K562 (cell line): ENCODE data around the gene CRACDL. TPM values are rescaled to one million over a fixed set of nuclear protein-coding genes. Genes with fewer than 3 reads are reported as not detected.

ENCODE experiments used
- ATAC-seq: fragments of 200-7000 bp; cut with Tn5 transposase; 3 replicates; pipeline ENCODE4 v1.9.1; 2020; ENCODE audit warnings: moderate library complexity
- BruUV-seq: library from RNA; stranded (reverse); fragments of 400-500 nt; replicated peaks from 2 replicates; lab custom pipeline; 2021; lab: Mats Ljungman, UMichigan
- CTCF ChIA-PET: fragments of 300-600 bp; formaldehyde crosslinking; extraction: SDS; loops from one replicate; lab custom pipeline; 2021; ENCODE audit warnings: low intra/inter-chr PET ratio; lab: Yijun Ruan, JAX
- POLR2A ChIA-PET: fragments of 300-600, 350-650 bp; sonication (Branson Sonifier 250); formaldehyde crosslinking; extraction: SDS; loops from one replicate; lab custom pipeline; 2021; ENCODE audit warnings: antibody characterized with exemption, inconsistent platforms; lab: Yijun Ruan, JAX
- DNase-seq, 4 experiments: peaks; one replicate each; pipeline versions ENCODE4 v3.0.0 to v3.0.0-alpha.2; 2011 to 2018; ENCODE audit warnings: low spot score in 3 of 4, mixed read lengths in 3 of 4; ENCODE audit errors: extremely low read depth in 1 of 4
- FAIRE-seq: peaks from 2 replicates; lab custom pipeline; 2011; peaks lifted over from hg19 to GRCh38; lab: Jason Lieb, UNC
- H2AFZ ChIP-seq: 2 replicates; pipeline ENCODE4 v1.6.0; 2011; ENCODE audit warnings: low read depth, low read length, control low read depth, inconsistent platforms
- H3K27ac ChIP-seq: fragments of 200-600 bp; 3 replicates; pipeline ENCODE4 v1.8.0; 2011; ENCODE audit warnings: low read depth, mild to moderate bottlenecking, control low read depth, inconsistent platforms, low read length, moderate library complexity, mixed read lengths; ENCODE audit errors: extremely low read depth
- H3K27me3 ChIP-seq, 2 experiments: fragments of 300-600 bp in 1 of 2; 2 replicates in 1 of 2; 3 replicates in 1 of 2; pipeline versions ENCODE4 v1.6.0 to v1.8.0; 2011; ENCODE audit warnings: inconsistent platforms in 2 of 2, low read length in 2 of 2, mild to moderate bottlenecking in 1 of 2, mixed read lengths in 1 of 2, moderate library complexity in 1 of 2; ENCODE audit not compliant: control insufficient read depth in 2 of 2, insufficient read depth in 2 of 2
- H3K36me3 ChIP-seq: fragments of 300-600 bp; 3 replicates; pipeline ENCODE4 v1.8.0; 2011; ENCODE audit warnings: mild to moderate bottlenecking, low read length, inconsistent platforms; ENCODE audit not compliant: control insufficient read depth, insufficient read depth
- H3K4me1 ChIP-seq, 2 experiments: fragments of 200-600 bp in 1 of 2; replicated peaks in 1 of 2; 2 replicates in 1 of 2; 3 replicates in 1 of 2; pipeline versions ENCODE4 v1.5.1 to v1.8.0; 2011; ENCODE audit warnings: inconsistent platforms in 2 of 2, low read length in 2 of 2, mild to moderate bottlenecking in 1 of 2, mixed read lengths in 1 of 2, moderate library complexity in 1 of 2; ENCODE audit not compliant: control insufficient read depth in 2 of 2, insufficient read depth in 2 of 2
- H3K4me2 ChIP-seq: 2 replicates; pipeline ENCODE4 v1.6.1; 2011; ENCODE audit warnings: low read length, control low read depth, inconsistent platforms, mixed read lengths; ENCODE audit not compliant: insufficient read depth
- H3K4me3 ChIP-seq: fragments of 200-600 bp; sonication (generic), shearing (Covaris generic); 2 replicates; pipeline ENCODE4 v1.5.1; 2016; ENCODE audit warnings: control low read depth, inconsistent platforms
- H3K79me2 ChIP-seq: fragments of 200-600 bp; 3 replicates; pipeline ENCODE4 v1.8.0; 2011; ENCODE audit warnings: low read length, inconsistent platforms; ENCODE audit not compliant: control insufficient read depth, insufficient read depth
- H3K9ac ChIP-seq, 2 experiments: 2 replicates each; pipeline versions ENCODE4 v1.6.0 to v1.6.1; 2011; ENCODE audit warnings: low read depth in 2 of 2, low read length in 2 of 2, control low read depth in 1 of 2, inconsistent platforms in 1 of 2, mild to moderate bottlenecking in 1 of 2, mixed read lengths in 1 of 2; ENCODE audit not compliant: insufficient read depth in 1 of 2
- H3K9me1 ChIP-seq: one replicate; pipeline ENCODE4 v1.6.0; 2011; ENCODE audit warnings: inconsistent platforms, mild to moderate bottlenecking, low read length, moderate library complexity; ENCODE audit not compliant: control insufficient read depth, insufficient read depth
- H3K9me3 ChIP-seq: replicated peaks from 2 replicates; pipeline ENCODE4 v1.5.1; 2011; ENCODE audit warnings: low read depth, low read length, inconsistent platforms; ENCODE audit not compliant: control insufficient read depth, insufficient read depth
- H4K20me1 ChIP-seq: replicated peaks from 2 replicates; pipeline ENCODE4 v1.6.1; 2011; ENCODE audit warnings: low read length, inconsistent platforms, mixed read lengths; ENCODE audit not compliant: control insufficient read depth, insufficient read depth
- GABPB2 ChIP-seq: fragments of 250-450 bp; sonication (Bioruptor Pico); conservative IDR thresholded peaks from 2 replicates; pipeline ENCODE4 v1.5.1; 2021; ENCODE audit warnings: mild to moderate bottlenecking
- KAT7 ChIP-seq: sonication (generic); formaldehyde crosslinking; IDR thresholded peaks from 2 replicates; pipeline ENCODE4 v1.8.0; 2022; ENCODE audit warnings: missing genetic modification reagents, mild to moderate bottlenecking, borderline replicate concordance
- MTA2 ChIP-seq: fragments of 450-650 bp; IDR thresholded peaks from 2 replicates; pipeline ENCODE4 v1.6.1; 2016; ENCODE audit warnings: low read depth
- RBM39 ChIP-seq: fragments of 200-400 bp; formaldehyde crosslinking; optimal IDR thresholded peaks from 2 replicates; pipeline ENCODE3; 2018; ENCODE audit warnings: low read depth, low read length
- RNF2 ChIP-seq: sonication (generic); IDR thresholded peaks from 2 replicates; pipeline ENCODE4 v1.6.1; 2016
- STAG1 ChIP-seq: sonication (generic); formaldehyde crosslinking; IDR thresholded peaks from 2 replicates; pipeline ENCODE4 v1.5.0; 2020; ENCODE audit warnings: missing genetic modification reagents, borderline replicate concordance
- WGBS: fragments of 100-300 bp; shearing (Covaris generic); methylation state at CpG from one replicate; pipeline ENCODE4 v1.1.6; 2016; ENCODE audit warnings: low coverage, mixed read lengths; ENCODE audit not compliant: insufficient coverage; ENCODE audit errors: missing lambda C conversion rate; 5-methylcytosine and 5-hydroxymethylcytosine counted together
- in situ Hi-C: fragments of 300-500 bp; cut with MboI; formaldehyde crosslinking; loops from 4 replicates; pipeline ENCODE4 v1.15.0; 2018; ENCODE audit warnings: inconsistent platforms, mixed read lengths
- intact Hi-C: fragments of 100-400 bp; cut with micrococcal nuclease; formaldehyde crosslinking; loops from 2 replicates; pipeline ENCODE4 v1.14.2; 2022
- polyA plus RNA-seq, 8 experiments: library from polyadenylated mRNA; depleted of rRNA in 4 of 8; stranded (reverse) in 5 of 8; unstranded in 3 of 8; fragments of >200 nt; fragmentation: Nextera tagmentation in 2 of 8; fragmentation: Illumina TruSeq in 1 of 8; extraction: Ambion mirVana in 2 of 8; extraction: Trizol in 1 of 8; gene quantifications; 2 replicates each; pipeline versions ENCODE4 v1.2.1 to v1.2.3, GENCODE V29; 2011 to 2014; ENCODE audit warnings: inconsistent platforms in 1 of 8, missing spikeins in 1 of 8
- total RNA-seq, 7 experiments: library from RNA; depleted of rRNA in 6 of 7; stranded (reverse); fragments of >200 nt in 6 of 7; fragmentation: Illumina TruSeq in 2 of 7; extraction: Trizol in 2 of 7; gene quantifications; 2 replicates each; pipeline versions ENCODE4 v1.2.1 to v1.2.3, GENCODE V29; 2011 to 2021; ENCODE audit warnings: low replicate concordance in 1 of 7
- TF ChIP-seq, protein P1 (sequence below): fragments of 250-450 bp; sonication (Bioruptor Pico); IDR thresholded peaks from 2 replicates; pipeline ENCODE4 v1.8.0; 2021; ENCODE audit warnings: mild to moderate bottlenecking, moderate library complexity
- TF ChIP-seq, protein P2 (sequence below): sonication (generic); formaldehyde crosslinking; IDR thresholded peaks from 2 replicates; pipeline ENCODE4 v1.8.1; 2023; ENCODE audit warnings: mild to moderate bottlenecking, missing genetic modification reagents, moderate library complexity

The CRACDL gene
- total and polyA plus RNA-seq, 9 of the 15 experiments (the other 6 are each of a cell fraction or from before 2014, with no cell fraction given): not detected

DNA sequence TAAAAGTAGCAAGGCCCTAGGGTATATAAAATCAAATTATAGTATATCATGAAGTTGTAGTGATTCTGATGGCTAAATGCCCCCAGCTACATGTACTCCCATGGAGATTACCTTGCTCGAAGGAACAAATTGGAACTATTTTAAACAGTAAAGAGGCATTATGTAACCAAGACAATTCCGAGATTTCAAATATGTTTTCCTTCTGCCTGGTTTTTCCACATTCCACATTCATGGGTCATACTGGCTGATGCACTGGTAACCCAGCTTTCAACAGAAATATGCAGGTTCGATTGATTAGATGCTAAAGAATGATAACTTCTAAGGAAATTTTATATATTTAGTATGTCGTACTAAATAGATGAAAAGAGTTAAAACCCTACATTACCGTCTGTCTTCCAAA lies 142.8 kb downstream of the CRACDL start:
- Histone ChIP-seq H2AFZ (no peak overlapping the region), H3K27ac (no peak overlapping the region), H3K4me3 (no peak overlapping the region), H3K79me2 (no peaks in the 10 kb centered on the region), H3K4me1 (no peaks in the 10 kb centered on the region), H3K9me3 (no peaks in the 10 kb centered on the region), H3K27me3 (peaks cover 3 to 16% of the 10 kb centered on the region in 2 experiments; a peak in 3 of 5 replicates), H3K36me3 (no peaks in the 10 kb centered on the region), H4K20me1 (no peaks in the 10 kb centered on the region), H3K9ac (no peak overlapping the region), H3K4me2 (no peak overlapping the region)
- CTCF ChIA-PET: interaction anchor here (0.6 kb wide), 1 partner anchor 45 kb away, joined by 3 read pairs; no protein-coding TSS in a partner anchor
- WGBS: under 1% methylated on average over 5 of the region's 5 CpGs
- no peak for FAIRE-seq
- in situ Hi-C loops (no loop called here), intact Hi-C loops (no loop called here)
- no peak for DNase-seq
- no peak for ATAC-seq
- POLR2A ChIA-PET: interaction anchor here (0.9 kb wide), 1 partner anchor 9 kb away, joined by 3 read pairs; no protein-coding TSS in a partner anchor
- TF ChIP-seq, protein P1, sequence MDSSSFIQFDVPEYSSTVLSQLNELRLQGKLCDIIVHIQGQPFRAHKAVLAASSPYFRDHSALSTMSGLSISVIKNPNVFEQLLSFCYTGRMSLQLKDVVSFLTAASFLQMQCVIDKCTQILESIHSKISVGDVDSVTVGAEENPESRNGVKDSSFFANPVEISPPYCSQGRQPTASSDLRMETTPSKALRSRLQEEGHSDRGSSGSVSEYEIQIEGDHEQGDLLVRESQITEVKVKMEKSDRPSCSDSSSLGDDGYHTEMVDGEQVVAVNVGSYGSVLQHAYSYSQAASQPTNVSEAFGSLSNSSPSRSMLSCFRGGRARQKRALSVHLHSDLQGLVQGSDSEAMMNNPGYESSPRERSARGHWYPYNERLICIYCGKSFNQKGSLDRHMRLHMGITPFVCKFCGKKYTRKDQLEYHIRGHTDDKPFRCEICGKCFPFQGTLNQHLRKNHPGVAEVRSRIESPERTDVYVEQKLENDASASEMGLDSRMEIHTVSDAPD (CRISPR knock-in tag): no peak
- TF ChIP-seq RBM39 (no peak), KAT7 (CRISPR knock-in tag) (no peak), GABPB2 (CRISPR knock-in tag) (no peak), RNF2 (no peak), MTA2 (no peak), STAG1 (CRISPR knock-in tag) (no peak)
- TF ChIP-seq, protein P2, sequence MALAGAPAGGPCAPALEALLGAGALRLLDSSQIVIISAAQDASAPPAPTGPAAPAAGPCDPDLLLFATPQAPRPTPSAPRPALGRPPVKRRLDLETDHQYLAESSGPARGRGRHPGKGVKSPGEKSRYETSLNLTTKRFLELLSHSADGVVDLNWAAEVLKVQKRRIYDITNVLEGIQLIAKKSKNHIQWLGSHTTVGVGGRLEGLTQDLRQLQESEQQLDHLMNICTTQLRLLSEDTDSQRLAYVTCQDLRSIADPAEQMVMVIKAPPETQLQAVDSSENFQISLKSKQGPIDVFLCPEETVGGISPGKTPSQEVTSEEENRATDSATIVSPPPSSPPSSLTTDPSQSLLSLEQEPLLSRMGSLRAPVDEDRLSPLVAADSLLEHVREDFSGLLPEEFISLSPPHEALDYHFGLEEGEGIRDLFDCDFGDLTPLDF (CRISPR knock-in tag): no peak
- TF ChIP-seq, all 486 proteins: peak for 0
- no TSS peak for BruUV-seq
- no peaks in the 10 kb centered on the region for H3K9me1 ChIP-seq
